HFF-Myc (cell line): Measurements from ENCODE around the gene TRNT1.

Experiments
- DNase-seq: peaks from one replicate; pipeline ENCODE4 v3.0.0-alpha.2; 2011; ENCODE audit warnings: low read depth; ENCODE audit errors: extremely low read depth
- H3K4me3 ChIP-seq: replicated peaks from 2 replicates; pipeline ENCODE4 v1.5.1; 2011; ENCODE audit warnings: low read depth, mild to moderate bottlenecking, control low read depth, low read length
- TF ChIP-seq, protein P1 (sequence below): IDR thresholded peaks from 2 replicates; pipeline ENCODE4 v1.5.1; 2012; ENCODE audit warnings: mild to moderate bottlenecking, low read depth, low read length, control low read depth; ENCODE audit errors: missing control alignments

TRNT1 gene

DNA sequence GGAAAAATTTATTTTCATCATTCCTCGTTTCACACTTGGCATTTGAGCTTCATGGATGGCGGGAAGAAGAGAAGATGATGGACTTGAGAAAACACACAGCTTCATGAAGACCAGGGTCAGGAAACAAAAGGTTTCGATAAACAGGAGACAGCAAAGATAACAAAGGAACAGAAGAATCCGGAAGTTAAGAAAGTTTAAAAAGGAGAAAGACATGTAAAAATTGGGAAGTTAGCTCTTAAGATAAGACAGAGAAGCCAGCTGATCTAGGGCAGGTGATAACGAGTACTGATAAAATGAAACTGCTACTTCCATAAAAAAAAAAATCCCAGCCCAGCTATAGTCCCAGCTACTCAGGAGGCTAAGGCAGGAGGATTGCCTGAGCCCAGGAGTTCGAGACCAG is 40.5 kb upstream of the TRNT1 start:
- no peak overlapping the region for H3K4me3 ChIP-seq
- TF ChIP-seq, protein P1, sequence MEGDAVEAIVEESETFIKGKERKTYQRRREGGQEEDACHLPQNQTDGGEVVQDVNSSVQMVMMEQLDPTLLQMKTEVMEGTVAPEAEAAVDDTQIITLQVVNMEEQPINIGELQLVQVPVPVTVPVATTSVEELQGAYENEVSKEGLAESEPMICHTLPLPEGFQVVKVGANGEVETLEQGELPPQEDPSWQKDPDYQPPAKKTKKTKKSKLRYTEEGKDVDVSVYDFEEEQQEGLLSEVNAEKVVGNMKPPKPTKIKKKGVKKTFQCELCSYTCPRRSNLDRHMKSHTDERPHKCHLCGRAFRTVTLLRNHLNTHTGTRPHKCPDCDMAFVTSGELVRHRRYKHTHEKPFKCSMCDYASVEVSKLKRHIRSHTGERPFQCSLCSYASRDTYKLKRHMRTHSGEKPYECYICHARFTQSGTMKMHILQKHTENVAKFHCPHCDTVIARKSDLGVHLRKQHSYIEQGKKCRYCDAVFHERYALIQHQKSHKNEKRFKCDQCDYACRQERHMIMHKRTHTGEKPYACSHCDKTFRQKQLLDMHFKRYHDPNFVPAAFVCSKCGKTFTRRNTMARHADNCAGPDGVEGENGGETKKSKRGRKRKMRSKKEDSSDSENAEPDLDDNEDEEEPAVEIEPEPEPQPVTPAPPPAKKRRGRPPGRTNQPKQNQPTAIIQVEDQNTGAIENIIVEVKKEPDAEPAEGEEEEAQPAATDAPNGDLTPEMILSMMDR = no peak
- DNase-seq = no peak

DNA sequence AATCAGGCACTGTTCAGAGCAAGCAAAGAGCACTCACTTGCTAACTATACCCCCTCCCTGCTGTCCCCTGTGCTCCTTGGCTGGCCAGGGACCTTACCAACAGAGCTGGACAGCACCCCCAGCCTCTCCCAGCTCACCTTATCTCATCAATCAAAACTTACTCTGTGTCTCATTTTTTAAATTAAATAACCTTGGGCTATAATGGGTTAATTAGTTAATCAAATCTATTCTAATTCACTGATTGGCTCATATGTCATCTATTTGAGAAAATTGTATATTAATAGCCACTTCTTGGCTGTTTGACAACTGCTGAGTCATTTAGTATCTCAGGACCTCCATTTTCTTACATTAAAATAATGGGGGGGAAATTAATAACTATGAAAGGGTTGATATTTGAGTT is 39.5 kb upstream of the TRNT1 start:
- no peak for DNase-seq
- TF ChIP-seq, protein P1 = no peak
- H3K4me3 ChIP-seq = no peak overlapping the region

DNA sequence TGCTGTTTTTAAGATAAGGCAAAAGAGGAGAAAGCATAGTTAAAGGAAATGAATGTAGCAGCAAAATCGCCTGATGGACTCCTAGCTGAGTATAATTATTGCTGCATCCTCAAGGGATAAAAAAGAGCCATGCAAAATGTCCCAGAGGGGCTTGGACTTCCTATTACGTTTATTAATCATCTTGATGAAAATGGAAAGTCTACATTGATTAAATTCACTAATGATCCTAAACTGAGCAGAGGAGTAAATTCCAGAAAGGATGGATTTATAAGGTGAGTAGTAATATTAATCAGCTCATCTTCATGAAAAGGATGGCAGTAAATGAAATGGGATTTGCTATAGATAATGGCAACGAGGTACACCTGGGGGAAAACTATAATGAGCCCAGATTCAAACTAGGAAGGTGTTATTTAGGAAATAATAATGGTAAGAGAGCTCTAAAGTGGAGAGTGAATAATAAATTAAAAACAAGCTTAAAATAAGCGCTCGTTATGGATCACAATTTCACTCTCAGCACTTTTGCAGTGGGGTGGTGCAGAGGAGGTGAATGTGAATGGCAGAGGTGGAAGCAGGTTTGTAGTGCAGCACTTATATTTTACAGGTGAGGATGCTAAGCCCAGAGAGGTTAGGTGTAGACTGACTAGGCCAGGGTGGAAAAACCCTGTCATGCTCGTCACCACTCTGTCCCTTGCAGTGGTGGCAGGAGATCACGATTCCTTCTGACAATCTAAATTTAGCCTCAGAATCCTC is 38.8 kb upstream of the TRNT1 start:
- no peak for DNase-seq
- no peak overlapping the region for H3K4me3 ChIP-seq
- TF ChIP-seq, protein P1 = no peak

DNA sequence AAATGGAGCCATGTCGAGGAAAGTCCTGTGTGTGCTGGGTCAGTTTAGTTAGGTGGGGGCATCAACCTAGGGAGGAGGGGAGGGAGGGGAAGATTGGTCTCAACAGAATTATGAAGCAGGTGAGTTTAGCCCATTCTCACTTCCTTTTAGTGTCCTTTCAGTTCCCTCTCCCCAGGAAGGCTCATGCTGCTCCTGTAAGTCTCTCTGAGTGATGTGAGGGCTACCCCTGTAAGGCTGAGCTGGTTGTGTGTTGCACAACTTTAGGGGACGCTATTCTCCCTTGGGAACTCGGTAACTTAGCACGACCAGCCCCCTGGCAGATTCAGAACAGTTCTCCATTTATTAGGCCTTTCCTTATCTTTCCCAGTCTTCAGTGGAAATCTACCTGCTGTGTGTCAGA is 37.7 kb upstream of the TRNT1 start:
- TF ChIP-seq, protein P1 = no peak
- no peak for DNase-seq

DNA sequence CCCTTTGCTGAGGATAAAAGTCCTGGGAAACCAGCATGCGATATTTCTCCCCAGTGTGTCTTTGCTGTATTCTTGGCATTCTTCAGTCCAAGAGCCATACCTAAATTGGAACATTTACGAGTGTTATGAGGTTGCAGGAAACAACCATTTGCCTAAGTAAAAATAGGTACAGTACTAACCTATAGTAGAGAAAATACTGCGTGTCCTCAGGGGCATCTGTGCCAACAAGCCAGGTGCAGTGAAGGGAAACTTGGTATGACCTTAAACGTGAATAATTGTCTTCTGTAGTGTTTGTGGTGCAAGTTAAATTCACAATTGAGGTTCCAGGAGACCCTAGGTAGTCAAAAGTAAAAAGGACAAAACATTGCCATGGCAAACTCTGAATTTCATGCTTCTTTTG is 28.8 kb upstream of the TRNT1 start:
- DNase-seq = no peak
- no peak overlapping the region for H3K4me3 ChIP-seq
- TF ChIP-seq, protein P1 = no peak

More for the DNA sequence above, 37.7 kb upstream of the TRNT1 start:
- H3K4me3 ChIP-seq = no peak overlapping the region

DNA sequence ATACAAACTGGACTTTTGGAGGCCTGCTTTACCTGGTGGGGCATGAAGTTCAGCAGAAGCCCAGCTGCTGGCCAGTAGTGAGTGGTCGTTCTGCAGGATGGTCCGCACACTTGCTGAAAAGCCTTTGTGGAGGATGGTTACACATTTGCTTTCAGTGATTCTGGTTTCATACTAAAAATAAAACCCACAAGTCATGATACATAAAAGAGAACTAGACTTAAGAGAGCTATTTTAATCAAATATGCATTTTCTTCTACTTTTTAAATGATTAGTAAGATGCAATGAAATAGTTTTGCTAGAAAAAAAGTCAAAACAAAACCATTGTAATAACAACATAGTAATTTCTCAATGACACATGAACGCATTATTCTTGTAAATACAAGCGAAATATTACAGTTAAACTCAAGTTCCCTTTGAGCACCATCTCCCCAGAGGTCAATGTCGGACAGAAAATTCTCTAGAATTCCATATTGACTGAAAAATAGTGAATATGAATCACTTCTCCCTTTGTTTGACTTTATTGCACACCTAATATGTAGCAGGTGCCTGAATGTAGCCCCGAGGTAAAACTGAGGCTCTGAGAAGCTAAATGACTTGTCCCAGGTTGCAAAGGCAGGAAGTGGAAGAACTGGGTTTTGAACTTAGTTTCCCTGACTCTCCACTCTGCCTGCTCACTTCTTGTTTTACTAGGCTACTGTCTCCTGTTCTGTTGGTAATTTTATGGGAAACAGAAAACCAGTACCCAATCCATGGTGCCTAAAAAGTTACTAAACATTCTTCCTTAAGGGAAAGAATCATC is 24.9 kb upstream of the TRNT1 start:
- TF ChIP-seq, protein P1 = no peak
- DNase-seq = no peak
- no peak overlapping the region for H3K4me3 ChIP-seq
